IMR-90 (cell line): Measurements from ENCODE around the gene CLEC16A. TPM values are rescaled to one million over a fixed set of nuclear protein-coding genes. Genes with fewer than 3 reads are reported as not detected.

Experiments
- ATAC-seq: fragments of 200-7000 bp; cut with Tn5 transposase; 2 replicates; pipeline ENCODE4 v1.9.1; 2020; ENCODE audit warnings: low read depth, mild to moderate bottlenecking, moderate library complexity
- BruUV-seq: library from RNA; stranded (reverse); fragments of 400-500 nt; replicated peaks from 2 replicates; lab custom pipeline; 2021; lab: Mats Ljungman, UMichigan
- CTCF ChIA-PET: fragments of 300-600 bp; formaldehyde crosslinking; extraction: SDS; loops from one replicate; lab custom pipeline; 2021; ENCODE audit warnings: antibody characterized with exemption; lab: Yijun Ruan, JAX
- POLR2A ChIA-PET: fragments of 300-600 bp; sonication (Branson Sonifier 250); formaldehyde crosslinking; loops from one replicate; lab custom pipeline; 2022; ENCODE audit warnings: antibody characterized with exemption; ENCODE audit not compliant: unreplicated experiment; lab: Charles Lee
- DNase-seq: peaks from one replicate; pipeline ENCODE4 v3.0.0; 2013
- H2AFZ ChIP-seq: replicated peaks from 2 replicates; pipeline ENCODE3; 2013; ENCODE audit warnings: low read length, mild to moderate bottlenecking; ENCODE audit not compliant: poor library complexity
- H2AK5ac ChIP-seq: 2 replicates; pipeline ENCODE4 v1.6.1; 2013; ENCODE audit warnings: low read depth, low read length, inconsistent platforms
- H2AK9ac ChIP-seq: replicated peaks from 2 replicates; pipeline ENCODE3; 2013; ENCODE audit warnings: mild to moderate bottlenecking, low read depth, low read length, moderate library complexity; ENCODE audit not compliant: poor library complexity
- H2BK120ac ChIP-seq: 2 replicates; pipeline ENCODE4 v1.6.1; 2013; ENCODE audit warnings: low read depth, low read length, inconsistent platforms
- H2BK15ac ChIP-seq: 3 replicates; pipeline ENCODE4 v1.6.1; 2013; ENCODE audit warnings: low read depth, low read length, inconsistent platforms
- H2BK20ac ChIP-seq: 2 replicates; pipeline ENCODE4 v1.6.1; 2013; ENCODE audit warnings: low read depth, mild to moderate bottlenecking, inconsistent platforms, low read length, moderate library complexity
- H2BK5ac ChIP-seq: 2 replicates; pipeline ENCODE4 v1.6.1; 2013; ENCODE audit warnings: mild to moderate bottlenecking, low read depth, low read length, inconsistent platforms; ENCODE audit not compliant: poor library complexity, severe bottlenecking
- H3K14ac ChIP-seq: replicated peaks from 2 replicates; pipeline ENCODE4 v1.6.1; 2013; ENCODE audit warnings: low read depth, low read length, inconsistent platforms
- H3K18ac ChIP-seq: 2 replicates; pipeline ENCODE4 v1.6.1; 2013; ENCODE audit warnings: low read depth, low read length, control low read depth
- H3K23ac ChIP-seq: 2 replicates; pipeline ENCODE4 v1.6.1; 2013; ENCODE audit warnings: low read depth, low read length, inconsistent platforms
- H3K27ac ChIP-seq: 2 replicates; pipeline ENCODE4 v1.5.1; 2013; ENCODE audit warnings: mild to moderate bottlenecking, control low read depth, low read length; ENCODE audit not compliant: insufficient read depth
- H3K27me3 ChIP-seq: 2 replicates; pipeline ENCODE4 v1.6.1; 2013; ENCODE audit warnings: low read length; ENCODE audit not compliant: control insufficient read depth, insufficient read depth
- H3K36me3 ChIP-seq: 2 replicates; pipeline ENCODE4 v1.6.1; 2013; ENCODE audit warnings: low read length, mixed read lengths; ENCODE audit not compliant: control insufficient read depth, insufficient read depth
- H3K4ac ChIP-seq: 2 replicates; pipeline ENCODE4 v1.6.1; 2013; ENCODE audit warnings: low read depth, low read length, inconsistent platforms
- H3K4me1 ChIP-seq: 2 replicates; pipeline ENCODE4 v1.6.1; 2013; ENCODE audit warnings: low read length, mixed read lengths; ENCODE audit not compliant: control insufficient read depth, insufficient read depth
- H3K4me2 ChIP-seq: 2 replicates; pipeline ENCODE4 v1.6.1; 2013; ENCODE audit warnings: low read depth, mild to moderate bottlenecking, control low read depth, low read length, moderate library complexity
- H3K4me3 ChIP-seq: 2 replicates; pipeline ENCODE4 v1.5.1; 2013; ENCODE audit warnings: low read depth, mild to moderate bottlenecking, control low read depth, low read length, moderate library complexity; ENCODE audit not compliant: insufficient read depth
- H3K56ac ChIP-seq: 2 replicates; pipeline ENCODE4 v1.6.1; 2013; ENCODE audit warnings: low read length, inconsistent platforms; ENCODE audit not compliant: insufficient read depth; ENCODE audit errors: extremely low read depth
- H3K79me1 ChIP-seq, 2 experiments: 2 replicates each; pipeline ENCODE4 v1.6.1; 2013; ENCODE audit warnings: low read length in 2 of 2, inconsistent platforms in 1 of 2, low read depth in 1 of 2
- H3K9ac ChIP-seq: 2 replicates; pipeline ENCODE4 v1.6.1; 2013; ENCODE audit warnings: low read depth, low read length, control low read depth
- H3K9me1 ChIP-seq: 2 replicates; pipeline ENCODE4 v1.6.1; 2013; ENCODE audit warnings: low read length, inconsistent platforms; ENCODE audit not compliant: insufficient read depth
- H3K9me3 ChIP-seq: 2 replicates; pipeline ENCODE4 v1.6.1; 2013; ENCODE audit warnings: low read length; ENCODE audit not compliant: control insufficient read depth, insufficient read depth
- H4K20me1 ChIP-seq: 2 replicates; pipeline ENCODE4 v1.6.1; 2013; ENCODE audit warnings: low read length, inconsistent platforms; ENCODE audit not compliant: insufficient read depth
- H4K5ac ChIP-seq: 2 replicates; pipeline ENCODE4 v1.6.1; 2013; ENCODE audit warnings: mild to moderate bottlenecking, low read depth, low read length, control low read depth
- H4K8ac ChIP-seq, 2 experiments: 2 replicates each; pipeline ENCODE4 v1.6.1; 2013; ENCODE audit warnings: low read depth in 2 of 2, low read length in 2 of 2, control low read depth in 1 of 2, inconsistent platforms in 1 of 2
- H4K91ac ChIP-seq: 2 replicates; pipeline ENCODE4 v1.6.1; 2013; ENCODE audit warnings: low read depth, low read length, inconsistent platforms; ENCODE audit not compliant: insufficient read depth
- BHLHE40 ChIP-seq: fragments of 150-350 bp; IDR thresholded peaks from 2 replicates; pipeline ENCODE4 v1.6.1; 2016; ENCODE audit warnings: mild to moderate bottlenecking, low read depth, low read length
- CEBPB ChIP-seq: IDR thresholded peaks from 2 replicates; pipeline ENCODE4 v1.6.1; 2012; ENCODE audit warnings: low read depth, low read length, improper control_type of control experiment
- ELK1 ChIP-seq: fragments of 150-350 bp; IDR thresholded peaks from 2 replicates; pipeline ENCODE4 v1.6.1; 2016; ENCODE audit warnings: low read depth, mild to moderate bottlenecking, low read length, moderate library complexity, borderline replicate concordance
- MAFK ChIP-seq: IDR thresholded peaks from 2 replicates; pipeline ENCODE4 v1.6.1; 2012; ENCODE audit warnings: low read depth, low read length, improper control_type of control experiment
- MAZ ChIP-seq: IDR thresholded peaks from 2 replicates; pipeline ENCODE4 v1.6.1; 2012; ENCODE audit warnings: low read depth, mild to moderate bottlenecking, low read length, improper control_type of control experiment, moderate library complexity, borderline replicate concordance
- MXI1 ChIP-seq: IDR thresholded peaks from 2 replicates; pipeline ENCODE4 v1.6.1; 2012; ENCODE audit warnings: low read depth, mild to moderate bottlenecking, low read length, moderate library complexity, borderline replicate concordance
- NFE2L2 ChIP-seq: fragments of 150-350 bp; IDR thresholded peaks from 2 replicates; pipeline ENCODE4 v1.6.1; 2016; ENCODE audit warnings: low read depth, mild to moderate bottlenecking, low read length
- POLR2A ChIP-seq: IDR thresholded peaks from 2 replicates; pipeline ENCODE4 v1.6.1; 2012; ENCODE audit warnings: mild to moderate bottlenecking, low read depth, low read length
- RAD21 ChIP-seq: IDR thresholded peaks from 2 replicates; pipeline ENCODE4 v1.6.1; 2012; ENCODE audit warnings: low read length, improper control_type of control experiment
- RFX5 ChIP-seq: IDR thresholded peaks from 2 replicates; pipeline ENCODE4 v1.8.0; 2012; ENCODE audit warnings: low read depth, mild to moderate bottlenecking, low read length, moderate library complexity
- SMC3 ChIP-seq: fragments of 150-350 bp; IDR thresholded peaks from 2 replicates; pipeline ENCODE4 v1.6.1; 2016; ENCODE audit warnings: low read depth, mild to moderate bottlenecking, antibody characterized with exemption, low read length, moderate library complexity
- USF2 ChIP-seq: fragments of 150-350 bp; IDR thresholded peaks from 2 replicates; pipeline ENCODE4 v1.6.1; 2017; ENCODE audit warnings: mild to moderate bottlenecking, antibody characterized with exemption, low read length, low read depth
- WGBS, 2 experiments: methylation state at CpG; one replicate each; pipeline versions ENCODE4 v1.1.5 to v1.1.7; 2013; ENCODE audit warnings: missing lambda C conversion rate in 2 of 2; ENCODE audit not compliant: insufficient read length in 1 of 2; ENCODE audit errors: extremely low coverage in 2 of 2; 5-methylcytosine and 5-hydroxymethylcytosine counted together
- dilution Hi-C: fragments of 300-500 bp; cut with HindIII; formaldehyde crosslinking; loops from one replicate; pipeline ENCODE4 v1.14.3; 2018; ENCODE audit warnings: low sequenced_read_pairs; ENCODE audit not compliant: unreplicated experiment
- in situ Hi-C: fragments of 300-500 bp; cut with MboI; formaldehyde crosslinking; loops from 3 replicates; pipeline ENCODE4 v1.14.3; 2019; ENCODE audit warnings: low sequenced_read_pairs, inconsistent platforms, mixed read lengths
- intact Hi-C: fragments of 100-400 bp; cut with micrococcal nuclease; formaldehyde crosslinking; loops from 2 replicates; pipeline ENCODE4 v1.10.0; 2022
- polyA plus RNA-seq, 3 experiments: library from polyadenylated mRNA; depleted of rRNA; stranded (reverse); fragments of >200 nt; gene quantifications; 2 replicates each; pipeline ENCODE4 v1.2.3, GENCODE V29; 2012; ENCODE audit warnings: low replicate concordance in 1 of 3
- total RNA-seq: library from RNA; depleted of rRNA; stranded (reverse); fragments of >200 nt; gene quantifications from 2 replicates; pipeline ENCODE4 v1.2.3, GENCODE V29; 2012

Gene CLEC16A
- total and polyA plus RNA-seq, 2 of the 4 experiments (the other 2 are of a cell fraction), result 15.9 to 16.5 TPM

GRCh38 chr16:11165894-11166665 lies 221.7 kb downstream of the CLEC16A start:
- in situ Hi-C loops (no loop called here), dilution Hi-C loops (no loop called here), intact Hi-C loops (no loop called here)
- Histone ChIP-seq H2BK15ac (no peak overlapping the region), H3K14ac (no peak overlapping the region), H4K8ac (no peak overlapping the region), H3K9ac (no peak overlapping the region), H2AK5ac (no peak overlapping the region), H2AK9ac (no peak overlapping the region), H2AFZ (no peak overlapping the region), H3K4ac (no peak overlapping the region), H3K27ac (no peak overlapping the region), H3K4me2 (no peak overlapping the region), H3K4me1 (peaks cover 23% of the 10 kb centered on the region), H3K36me3 (peaks cover 14% of the 10 kb centered on the region), H2BK120ac (no peak overlapping the region), H3K27me3 (no peaks in the 10 kb centered on the region), H3K9me3 (no peaks in the 10 kb centered on the region), H3K4me3 (no peak overlapping the region), H2BK5ac (no peak overlapping the region), H3K23ac (no peak overlapping the region), H4K91ac (no peak overlapping the region), H4K20me1 (no peaks in the 10 kb centered on the region), H3K9me1 (peaks cover 14% of the 10 kb centered on the region), H4K5ac (no peak overlapping the region), H3K18ac (no peak overlapping the region), H2BK20ac (no peak overlapping the region), H3K79me1 (peaks cover 0 to 14% of the 10 kb centered on the region in 2 experiments; a peak in 2 of 4 replicates), H3K56ac (no peak overlapping the region)
- ATAC-seq, result no peak
- BruUV-seq, result no TSS peak
- WGBS, 2 experiments, result 96% methylated on average over 17 of the region's 22 CpGs; no CpG with 5 or more reads in 1 of the 2 experiments
- ChIA-PET CTCF (no interaction called here), POLR2A (no interaction called here)
- TF ChIP-seq MAFK, result no peak
- TF ChIP-seq POLR2A, result no peak
- no peak for TF ChIP-seq CEBPB
- no peak for TF ChIP-seq BHLHE40
- TF ChIP-seq RAD21, result no peak
- no peak for TF ChIP-seq MXI1
- no peak for TF ChIP-seq SMC3
- no peak for TF ChIP-seq MAZ
- no peak for TF ChIP-seq USF2
- TF ChIP-seq NFE2L2, result no peak
- no peak for TF ChIP-seq RFX5
- TF ChIP-seq ELK1, result no peak
- DNase-seq, result no peak
